Prostate gland (tissue), 2 donors: ENCODE measurements around the gene CYP11A1.

Experiments
- POLR2A ChIP-seq: fragments of 450-650 bp; IDR thresholded peaks from one replicate; pipeline ENCODE4 v1.6.1; 2016; ENCODE audit warnings: antibody characterized with exemption, mild to moderate bottlenecking
- POLR2AphosphoS5 ChIP-seq: sonication (generic); formaldehyde crosslinking; IDR thresholded peaks from one replicate; pipeline ENCODE4 v1.6.1; 2017; ENCODE audit warnings: antibody characterized with exemption
- TF ChIP-seq, protein P1 (sequence below), 4 experiments: fragments of 200-600 bp in 2 of 4; fragments of 450-650 bp in 2 of 4; sonication (generic) in 2 of 4; IDR thresholded peaks; 1 replicate in 3 of 4; 2 replicates in 1 of 4; pipeline ENCODE4 v1.5.1; 2016 to 2019; ENCODE audit warnings: antibody characterized with exemption in 4 of 4, mild to moderate bottlenecking in 2 of 4, moderate library complexity in 2 of 4

- TF ChIP-seq POLR2AphosphoS5 (no peak), POLR2A (no peak)
- TF ChIP-seq, protein P1, sequence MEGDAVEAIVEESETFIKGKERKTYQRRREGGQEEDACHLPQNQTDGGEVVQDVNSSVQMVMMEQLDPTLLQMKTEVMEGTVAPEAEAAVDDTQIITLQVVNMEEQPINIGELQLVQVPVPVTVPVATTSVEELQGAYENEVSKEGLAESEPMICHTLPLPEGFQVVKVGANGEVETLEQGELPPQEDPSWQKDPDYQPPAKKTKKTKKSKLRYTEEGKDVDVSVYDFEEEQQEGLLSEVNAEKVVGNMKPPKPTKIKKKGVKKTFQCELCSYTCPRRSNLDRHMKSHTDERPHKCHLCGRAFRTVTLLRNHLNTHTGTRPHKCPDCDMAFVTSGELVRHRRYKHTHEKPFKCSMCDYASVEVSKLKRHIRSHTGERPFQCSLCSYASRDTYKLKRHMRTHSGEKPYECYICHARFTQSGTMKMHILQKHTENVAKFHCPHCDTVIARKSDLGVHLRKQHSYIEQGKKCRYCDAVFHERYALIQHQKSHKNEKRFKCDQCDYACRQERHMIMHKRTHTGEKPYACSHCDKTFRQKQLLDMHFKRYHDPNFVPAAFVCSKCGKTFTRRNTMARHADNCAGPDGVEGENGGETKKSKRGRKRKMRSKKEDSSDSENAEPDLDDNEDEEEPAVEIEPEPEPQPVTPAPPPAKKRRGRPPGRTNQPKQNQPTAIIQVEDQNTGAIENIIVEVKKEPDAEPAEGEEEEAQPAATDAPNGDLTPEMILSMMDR (IDR thresholded peaks at IDR 0.05) = no peak
These were observed 26.0 kb upstream of the CYP11A1 start for GRCh38 chr15:74393423-74393822.
